Measurements from ENCODE around the gene ACOX3. TPM values are rescaled to one million over a fixed set of nuclear protein-coding genes. Genes with fewer than 3 reads are reported as not detected.

ACOX3 gene
- total RNA-seq, 4 donors from 2014 or later, result 18.7 to 104 (median 31.3) TPM

DNA sequence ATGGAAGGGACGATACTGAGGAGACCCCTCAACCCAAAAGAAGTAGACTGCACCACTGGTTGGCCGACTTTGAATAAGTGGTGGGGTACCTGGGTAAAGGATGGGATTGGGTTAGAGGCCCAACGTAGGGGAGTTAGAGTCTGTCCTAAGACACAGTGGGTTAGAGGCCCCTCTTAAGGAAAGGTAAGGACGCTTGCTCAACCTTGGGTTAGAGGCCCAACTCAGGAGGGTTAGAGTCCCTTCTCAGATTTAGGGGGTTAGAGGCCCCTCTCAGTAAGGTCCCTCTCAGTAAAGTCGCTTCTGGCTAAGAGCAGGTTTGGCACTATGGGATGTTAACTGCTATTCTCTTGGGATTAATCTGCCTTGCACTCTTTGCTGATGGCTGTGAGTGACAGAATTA lies 81.3 kb downstream of the ACOX3 start:
- in situ Hi-C loops (cut with MboI; ENCODE audit: low pct_ligation_motif_present in 1 of 4, low pct_unique_long_range_greater_than_20kb in 1 of 4, low sequenced_read_pairs in 3 of 4) (no loop called here), intact Hi-C loops (cut with DNase I; ENCODE audit: low total_unique reads) (no loop called here)
- Histone ChIP-seq H3K27me3 (no peaks in the 10 kb centered on the region), H3K4me1 (peaks cover 4 to 8% (median 6%) of the 10 kb centered on the region in 4 donors), H3K27ac (no peak overlapping the region), H3K4me3 (no peak overlapping the region), H3K9me3 (no peaks in the 10 kb centered on the region), H3K36me3 (no peaks in the 10 kb centered on the region)
- WGBS, 2 donors (ENCODE audit: low coverage in 1 of 2), result 67 to 68% methylated on average over 4 to 5 of the region's 5 CpGs
- TF ChIP-seq, protein P1, sequence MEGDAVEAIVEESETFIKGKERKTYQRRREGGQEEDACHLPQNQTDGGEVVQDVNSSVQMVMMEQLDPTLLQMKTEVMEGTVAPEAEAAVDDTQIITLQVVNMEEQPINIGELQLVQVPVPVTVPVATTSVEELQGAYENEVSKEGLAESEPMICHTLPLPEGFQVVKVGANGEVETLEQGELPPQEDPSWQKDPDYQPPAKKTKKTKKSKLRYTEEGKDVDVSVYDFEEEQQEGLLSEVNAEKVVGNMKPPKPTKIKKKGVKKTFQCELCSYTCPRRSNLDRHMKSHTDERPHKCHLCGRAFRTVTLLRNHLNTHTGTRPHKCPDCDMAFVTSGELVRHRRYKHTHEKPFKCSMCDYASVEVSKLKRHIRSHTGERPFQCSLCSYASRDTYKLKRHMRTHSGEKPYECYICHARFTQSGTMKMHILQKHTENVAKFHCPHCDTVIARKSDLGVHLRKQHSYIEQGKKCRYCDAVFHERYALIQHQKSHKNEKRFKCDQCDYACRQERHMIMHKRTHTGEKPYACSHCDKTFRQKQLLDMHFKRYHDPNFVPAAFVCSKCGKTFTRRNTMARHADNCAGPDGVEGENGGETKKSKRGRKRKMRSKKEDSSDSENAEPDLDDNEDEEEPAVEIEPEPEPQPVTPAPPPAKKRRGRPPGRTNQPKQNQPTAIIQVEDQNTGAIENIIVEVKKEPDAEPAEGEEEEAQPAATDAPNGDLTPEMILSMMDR (IDR thresholded peaks at IDR 0.05), result no peak
- TF ChIP-seq POLR2A (IDR thresholded peaks at IDR 0.05), result no peak
- no peak for TF ChIP-seq EP300 (IDR thresholded peaks at IDR 0.05; ENCODE audit: low read depth)
- TF ChIP-seq POLR2AphosphoS5 (IDR thresholded peaks at IDR 0.05), result no peak
- DNase-seq, result no peak

DNA sequence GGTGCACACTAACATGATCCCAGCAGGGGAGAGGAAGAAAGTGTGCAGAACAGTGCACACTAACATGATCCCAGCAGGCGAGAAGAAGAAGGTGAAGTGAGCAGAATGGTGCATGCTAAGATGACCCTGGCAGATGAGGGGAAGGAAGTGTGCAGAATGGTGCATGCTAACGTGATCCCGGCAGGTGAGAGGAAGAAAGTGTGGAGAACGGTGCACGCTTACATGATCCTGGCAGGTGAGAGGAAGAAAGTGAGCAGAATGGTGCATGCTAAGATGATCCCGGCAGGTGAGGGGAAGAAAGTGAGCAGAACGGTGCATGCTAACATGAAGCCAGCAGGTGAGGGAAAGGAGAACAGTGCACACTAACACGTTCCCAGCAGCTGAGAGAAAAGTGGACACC lies 83.7 kb downstream of the ACOX3 start:
- Histone ChIP-seq H3K4me3 (no peak overlapping the region), H3K36me3 (no peaks in the 10 kb centered on the region), H3K9me3 (no peaks in the 10 kb centered on the region), H3K27me3 (no peaks in the 10 kb centered on the region), H3K4me1 (peaks cover 4 to 17% (median 7%) of the 10 kb centered on the region in 4 donors), H3K27ac (no peak overlapping the region)
- in situ Hi-C loops (cut with MboI; ENCODE audit: low pct_ligation_motif_present in 1 of 4, low pct_unique_long_range_greater_than_20kb in 1 of 4, low sequenced_read_pairs in 3 of 4), result no loop called here
- intact Hi-C loops (cut with DNase I; ENCODE audit: low total_unique reads), result no loop called here
- no peak for DNase-seq
- WGBS, 2 donors (ENCODE audit: low coverage in 1 of 2), result 75 to 89% methylated on average over 7 to 8 of the region's 8 CpGs
- TF ChIP-seq, protein P1 (IDR thresholded peaks at IDR 0.05), result no peak
- TF ChIP-seq POLR2A (IDR thresholded peaks at IDR 0.05) (no peak), POLR2AphosphoS5 (IDR thresholded peaks at IDR 0.05) (no peak), EP300 (IDR thresholded peaks at IDR 0.05; ENCODE audit: low read depth) (no peak)

DNA sequence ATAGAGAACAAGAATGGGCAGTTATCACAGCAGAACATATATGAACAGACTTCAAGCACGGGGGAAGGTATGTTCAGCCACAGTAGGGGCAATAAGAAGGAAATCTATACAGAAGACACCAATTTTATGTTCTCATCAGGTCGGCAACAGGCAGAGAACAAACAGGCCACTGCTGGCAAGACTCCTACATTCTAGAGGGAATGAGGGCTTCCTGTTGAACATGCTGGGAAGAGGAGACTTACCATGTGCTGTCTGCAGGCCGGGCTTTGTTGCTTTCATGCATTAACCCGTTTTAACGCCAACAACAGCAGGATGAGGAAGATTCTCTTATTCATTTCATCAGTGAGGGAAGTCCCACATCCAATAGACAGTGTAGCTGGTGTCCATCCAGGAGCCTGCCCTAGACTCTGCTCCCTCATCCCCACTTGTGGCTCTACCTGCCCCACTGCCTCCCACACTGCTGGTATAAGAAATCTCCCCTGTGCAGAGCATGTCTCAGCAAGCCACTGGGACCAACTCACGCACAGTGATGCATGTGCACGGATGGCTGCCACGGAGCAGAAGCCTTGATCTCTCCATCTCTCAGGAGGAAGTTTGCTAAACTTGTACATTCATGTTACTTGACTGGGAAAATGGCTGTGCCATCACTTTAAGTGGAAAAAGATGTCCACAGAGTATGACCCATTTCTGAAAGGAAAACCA lies 84.5 kb downstream of the ACOX3 start:
- TF ChIP-seq POLR2A (IDR thresholded peaks at IDR 0.05), result no peak
- peak in 1 of 3 donors; percentile 26 for TF ChIP-seq POLR2AphosphoS5 (IDR thresholded peaks at IDR 0.05)
- peak overlapping the region in 1 of 4 donors; percentile 31 for H3K27ac ChIP-seq
- no peaks in the 10 kb centered on the region for H3K9me3 ChIP-seq
- H3K4me1 ChIP-seq, result peaks cover 8 to 23% (median 9%) of the 10 kb centered on the region in 4 donors
- in situ Hi-C loops (cut with MboI; ENCODE audit: low pct_ligation_motif_present in 1 of 4, low pct_unique_long_range_greater_than_20kb in 1 of 4, low sequenced_read_pairs in 3 of 4) (no loop called here), intact Hi-C loops (cut with DNase I; ENCODE audit: low total_unique reads) (no loop called here)
- no peak overlapping the region for H3K4me3 ChIP-seq
- WGBS, 2 donors (ENCODE audit: low coverage in 1 of 2), result 56 to 68% methylated on average over 3 to 8 of the region's 8 CpGs
- no peaks in the 10 kb centered on the region for H3K27me3 ChIP-seq
- H3K36me3 ChIP-seq, result no peaks in the 10 kb centered on the region
- DNase-seq, result no peak

DNA sequence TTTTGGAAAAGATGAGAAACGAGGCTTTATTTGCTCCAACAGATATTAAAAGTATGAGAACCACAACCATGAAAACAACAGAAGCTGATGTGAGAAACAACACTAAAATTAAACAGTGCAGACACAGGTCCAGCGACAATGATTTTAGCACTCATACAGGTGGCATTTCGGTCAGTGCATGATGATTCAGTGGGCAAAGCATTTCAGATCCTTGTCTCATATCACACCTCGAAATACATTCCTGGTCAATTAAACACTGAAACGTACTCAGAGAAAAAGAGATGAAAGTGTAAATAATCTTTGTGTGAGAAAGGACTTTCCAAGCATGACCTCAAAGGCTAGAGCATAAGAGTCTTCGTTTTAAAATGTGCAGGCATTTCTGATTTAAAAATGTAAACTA lies 85.2 kb downstream of the ACOX3 start:
- intact Hi-C loops (cut with DNase I; ENCODE audit: low total_unique reads), result no loop called here
- WGBS, 2 donors (ENCODE audit: low coverage in 1 of 2), result 64 to 72% methylated on average over 4 to 6 of the region's 6 CpGs
- H3K27me3 ChIP-seq, result no peaks in the 10 kb centered on the region
- in situ Hi-C loops (cut with MboI; ENCODE audit: low pct_ligation_motif_present in 1 of 4, low pct_unique_long_range_greater_than_20kb in 1 of 4, low sequenced_read_pairs in 3 of 4), result no loop called here
- H3K4me1 ChIP-seq, result peaks cover 8 to 23% (median 9%) of the 10 kb centered on the region in 4 donors
- H3K27ac ChIP-seq, result peak overlapping the region in 1 of 4 donors; percentile 31
- TF ChIP-seq POLR2A (IDR thresholded peaks at IDR 0.05), result no peak
- no peak for TF ChIP-seq EP300 (IDR thresholded peaks at IDR 0.05; ENCODE audit: low read depth)
- TF ChIP-seq, protein P1 (IDR thresholded peaks at IDR 0.05), result no peak
- TF ChIP-seq POLR2AphosphoS5 (IDR thresholded peaks at IDR 0.05), result no peak
- H3K9me3 ChIP-seq, result no peaks in the 10 kb centered on the region
- DNase-seq, result no peak
- H3K36me3 ChIP-seq, result no peaks in the 10 kb centered on the region
- H3K4me3 ChIP-seq, result no peak overlapping the region
